Gastrocnemius medialis (tissue), 4 donors: ENCODE data around the gene GPR78. TPM values are rescaled to one million over a fixed set of nuclear protein-coding genes. Genes with fewer than 3 reads are reported as not detected.

Experiments
- ATAC-seq, 2 donors: fragments of 150-250 bp; one replicate each; pipeline ENCODE4 v1.9.1; 2016
- DNase-seq, 2 donors: peaks; one replicate each; pipeline ENCODE4 v3.0.0-alpha.2; 2019
- H3K27ac ChIP-seq, 4 donors: fragments of 200-600 bp; sonication (generic); 1 replicate in 1 of 4; 2 replicates in 3 of 4; pipeline ENCODE4 v1.5.1; 2016 to 2018; ENCODE audit warnings: mild to moderate bottlenecking in 2 of 4, moderate library complexity in 1 of 4
- H3K27me3 ChIP-seq, 3 donors: fragments of 200-600 bp; sonication (generic) in 2 of 3; 1 replicate in 1 of 3; 2 replicates in 2 of 3; pipeline versions ENCODE4 v1.5.1 to v1.6.0; 2016 to 2019; ENCODE audit warnings: mild to moderate bottlenecking in 1 of 3, moderate library complexity in 1 of 3
- H3K36me3 ChIP-seq, 2 donors: fragments of 200-600 bp; sonication (generic) in 1 of 2; one replicate each; pipeline ENCODE4 v1.5.1; 2017 to 2018
- H3K4me1 ChIP-seq, 2 donors: fragments of 200-600 bp; sonication (generic) in 1 of 2; one replicate each; pipeline ENCODE4 v1.5.1; 2016 to 2017; ENCODE audit warnings: mild to moderate bottlenecking in 2 of 2
- H3K4me3 ChIP-seq, 4 donors: fragments of 200-600 bp; sonication (generic) in 3 of 4; 1 replicate in 1 of 4; 2 replicates in 3 of 4; pipeline ENCODE4 v1.5.1; 2016 to 2019; ENCODE audit warnings: mild to moderate bottlenecking in 2 of 4
- H3K9me3 ChIP-seq, 3 donors: fragments of 200-600 bp; sonication (generic) in 2 of 3; 1 replicate in 1 of 3; 2 replicates in 2 of 3; pipeline ENCODE4 v1.5.1; 2016 to 2019
- CTCF ChIP-seq, 5 experiments: fragments of 450-650 bp in 3 of 5; fragments of 200-600 bp in 2 of 5; sonication (generic) in 2 of 5; IDR thresholded peaks in 4 of 5; conservative IDR thresholded peaks in 1 of 5; 1 replicate in 4 of 5; 2 replicates in 1 of 5; pipeline ENCODE4 v1.5.1; 2016 to 2019; ENCODE audit warnings: antibody characterized with exemption in 5 of 5, mild to moderate bottlenecking in 3 of 5, moderate library complexity in 3 of 5
- POLR2A ChIP-seq, 2 donors: fragments of 450-650 bp; IDR thresholded peaks; one replicate each; pipeline ENCODE4 v1.6.1; 2017; ENCODE audit warnings: antibody characterized with exemption in 2 of 2, mild to moderate bottlenecking in 2 of 2, moderate library complexity in 2 of 2
- in situ Hi-C, 4 donors: fragments of 200-750 bp; cut with MboI; loops; one replicate each; pipeline versions ENCODE4 v1.15.0 to v1.8.0; 2017; ENCODE audit warnings: low sequenced_read_pairs in 4 of 4
- intact Hi-C: fragments of 100-400 bp; cut with DNase I; formaldehyde crosslinking; loops from one replicate; pipeline ENCODE4 v1.15.1; 2023; ENCODE audit warnings: low total_unique reads
- total RNA-seq, 4 donors: library from RNA; depleted of rRNA; stranded (reverse); fragments of >200 nt; gene quantifications; one replicate each; pipeline versions ENCODE4 v1.1.0 to v1.2.3, GENCODE V29; 2016

Gene GPR78
- total RNA-seq, 4 donors from 2014 or later = not detected

- in situ Hi-C loops (no loop called here), intact Hi-C loops (no loop called here)
- DNase-seq (no peak), ATAC-seq (no peak)
- no peaks in the 10 kb centered on the region for H3K4me1 ChIP-seq
- H3K36me3 ChIP-seq = no peaks in the 10 kb centered on the region
- TF ChIP-seq POLR2A (IDR thresholded peaks at IDR 0.05) (no peak), CTCF (IDR thresholded peaks at IDR 0.05 in 4 of 5, conservative IDR thresholded peaks at IDR 0.05 in 1 of 5) (no peak)
- H3K27ac ChIP-seq = no peak overlapping the region
- no peak overlapping the region for H3K4me3 ChIP-seq
- no peaks in the 10 kb centered on the region for H3K9me3 ChIP-seq
- H3K27me3 ChIP-seq = no peaks in the 10 kb centered on the region
These were observed 35.9 kb upstream of the GPR78 start for GRCh38 chr4:8544282-8544681.

DNA sequence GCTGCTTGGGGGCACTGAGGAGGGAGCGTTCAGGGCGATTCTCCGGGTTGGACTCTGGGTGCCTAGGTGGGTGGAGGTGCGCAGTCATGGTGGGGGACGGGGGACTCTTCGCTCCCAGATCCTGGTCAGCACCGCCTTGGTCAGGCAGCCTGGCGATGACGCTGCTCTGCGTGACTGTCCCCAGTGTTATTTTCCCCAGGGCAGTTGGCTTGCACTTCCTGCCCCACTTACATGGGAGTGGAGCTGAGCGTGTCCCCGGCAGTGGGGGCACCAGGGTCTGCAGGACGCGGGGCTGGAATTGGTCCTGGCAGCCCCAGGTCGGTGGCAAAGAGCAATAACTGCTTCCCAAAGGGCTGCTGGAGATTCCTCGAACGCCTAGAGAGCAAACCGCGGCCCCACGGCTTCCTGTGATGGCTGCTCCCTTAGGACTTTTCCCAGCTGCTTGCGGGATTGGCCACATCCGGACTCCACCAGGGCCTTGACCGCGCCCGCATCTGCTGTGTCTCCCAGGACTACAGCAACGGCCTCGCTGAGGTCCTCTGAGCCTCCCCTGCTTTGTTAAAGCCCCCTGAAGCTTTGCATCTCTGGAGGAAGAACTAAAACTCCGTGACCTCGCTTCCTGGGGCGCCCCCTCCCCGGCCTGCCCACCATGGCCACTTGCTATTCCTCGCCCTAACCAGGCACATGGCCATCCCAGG lies 35.3 kb upstream of the GPR78 start:
- H3K4me3 ChIP-seq = no peak overlapping the region
- H3K27me3 ChIP-seq = no peaks in the 10 kb centered on the region
- TF ChIP-seq CTCF (IDR thresholded peaks at IDR 0.05 in 4 of 5, conservative IDR thresholded peaks at IDR 0.05 in 1 of 5) (no peak), POLR2A (IDR thresholded peaks at IDR 0.05) (no peak)
- intact Hi-C loops = no loop called here
- no peak for DNase-seq
- in situ Hi-C loops = no loop called here
- H3K36me3 ChIP-seq = no peaks in the 10 kb centered on the region
- no peaks in the 10 kb centered on the region for H3K9me3 ChIP-seq
- no peak overlapping the region for H3K27ac ChIP-seq
- H3K4me1 ChIP-seq = no peaks in the 10 kb centered on the region
- no peak for ATAC-seq

DNA sequence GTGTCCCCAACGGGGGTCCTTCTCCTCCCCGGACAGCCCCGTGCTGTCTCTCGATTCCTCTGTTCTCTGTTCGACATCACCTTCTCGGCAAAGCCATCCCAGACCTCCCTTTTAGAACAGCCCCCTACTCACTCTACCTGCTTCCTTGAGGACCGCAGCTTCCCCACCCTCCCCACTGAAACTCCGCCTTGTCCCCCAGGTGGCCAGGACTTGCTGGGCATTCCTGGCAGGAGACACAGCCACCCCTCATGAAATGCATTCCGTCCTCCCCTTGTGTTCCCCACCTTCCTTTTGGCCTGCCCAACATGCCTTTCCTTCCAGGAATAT lies 34.8 kb upstream of the GPR78 start:
- no peaks in the 10 kb centered on the region for H3K9me3 ChIP-seq
- in situ Hi-C loops = no loop called here
- no peak overlapping the region for H3K27ac ChIP-seq
- no peak overlapping the region for H3K4me3 ChIP-seq
- no peaks in the 10 kb centered on the region for H3K36me3 ChIP-seq
- H3K4me1 ChIP-seq = no peaks in the 10 kb centered on the region
- no peak for ATAC-seq
- H3K27me3 ChIP-seq = no peaks in the 10 kb centered on the region
- intact Hi-C loops = no loop called here
- no peak for TF ChIP-seq POLR2A (IDR thresholded peaks at IDR 0.05)
- no peak for TF ChIP-seq CTCF (IDR thresholded peaks at IDR 0.05 in 4 of 5, conservative IDR thresholded peaks at IDR 0.05 in 1 of 5)
- no peak for DNase-seq

- in situ Hi-C loops = no loop called here
These were observed 33.5 kb upstream of the GPR78 start for GRCh38 chr4:8546766-8547107.

More at GRCh38 chr4:8546766-8547107, 33.5 kb upstream of the GPR78 start:
- H3K27me3 ChIP-seq = no peaks in the 10 kb centered on the region
- H3K9me3 ChIP-seq = no peaks in the 10 kb centered on the region
- DNase-seq (no peak), ATAC-seq (no peak)
- no peaks in the 10 kb centered on the region for H3K36me3 ChIP-seq
- H3K27ac ChIP-seq = no peak overlapping the region
- TF ChIP-seq POLR2A (IDR thresholded peaks at IDR 0.05) = no peak
- TF ChIP-seq CTCF (IDR thresholded peaks at IDR 0.05 in 4 of 5, conservative IDR thresholded peaks at IDR 0.05 in 1 of 5) = no peak
- H3K4me3 ChIP-seq = no peak overlapping the region
- H3K4me1 ChIP-seq = no peaks in the 10 kb centered on the region
- intact Hi-C loops = no loop called here
